K562 (cell line): Measurements from ENCODE around the gene CYSTM1. TPM values are rescaled to one million over a fixed set of nuclear protein-coding genes. Genes with fewer than 3 reads are reported as not detected.

Experiments
- BCL6 ChIP-seq: fragments of 250-450 bp; sonication (Bioruptor Pico); IDR thresholded peaks from 2 replicates; pipeline ENCODE4 v1.4.0; 2020
- CBFB ChIP-seq: sonication (generic); formaldehyde crosslinking; IDR thresholded peaks from 2 replicates; pipeline ENCODE4 v1.4.0; 2020; ENCODE audit warnings: mild to moderate bottlenecking, missing genetic modification reagents
- ETV5 ChIP-seq: sonication (generic); formaldehyde crosslinking; IDR thresholded peaks from 2 replicates; pipeline ENCODE4 v1.4.0; 2020; ENCODE audit warnings: low read depth, mild to moderate bottlenecking, missing genetic modification reagents
- EZH2 ChIP-seq: IDR thresholded peaks from 2 replicates; pipeline ENCODE4 v1.6.1; 2012; ENCODE audit warnings: low read depth, mild to moderate bottlenecking, inconsistent platforms, low read length, borderline replicate concordance
- KLF1 ChIP-seq: fragments of 450-650 bp; IDR thresholded peaks from 2 replicates; pipeline ENCODE4 v1.6.1; 2016; ENCODE audit warnings: missing genetic modification characterization, missing compliant biosample characterization
- PCBP2 ChIP-seq: fragments of 200-400 bp; formaldehyde crosslinking; IDR thresholded peaks from 2 replicates; pipeline ENCODE4 v1.6.1; 2018; ENCODE audit warnings: low read length, low read depth, mild to moderate bottlenecking, moderate library complexity; ENCODE audit not compliant: poor library complexity, severe bottlenecking
- PREB ChIP-seq: sonication (generic); formaldehyde crosslinking; IDR thresholded peaks from 2 replicates; pipeline ENCODE4 v1.8.1; 2023; ENCODE audit warnings: mild to moderate bottlenecking, missing genetic modification reagents
- SP1 ChIP-seq: sonication (generic); formaldehyde crosslinking; IDR thresholded peaks from 2 replicates; pipeline ENCODE4 v1.8.1; 2022; ENCODE audit warnings: mild to moderate bottlenecking, missing genetic modification reagents
- TSHZ1 ChIP-seq: fragments of 250-450 bp; sonication (Bioruptor Pico); IDR thresholded peaks from 2 replicates; pipeline ENCODE4 v1.4.0; 2020; ENCODE audit warnings: mild to moderate bottlenecking, moderate library complexity
- XRCC5 ChIP-seq: fragments of 200-400 bp; formaldehyde crosslinking; IDR thresholded peaks from 2 replicates; pipeline ENCODE4 v1.6.1; 2017; ENCODE audit warnings: low read depth, mild to moderate bottlenecking, low read length
- ZNF212 ChIP-seq: fragments of 450-650 bp; formaldehyde crosslinking; IDR thresholded peaks from 2 replicates; pipeline ENCODE4 v1.4.0; 2020; ENCODE audit warnings: mild to moderate bottlenecking
- ZNF407 ChIP-seq: fragments of 450-650 bp; IDR thresholded peaks from 2 replicates; pipeline ENCODE4 v1.6.1; 2016; ENCODE audit warnings: low read depth
- ZNF449 ChIP-seq: fragments of 250-450 bp; sonication (Bioruptor Pico); IDR thresholded peaks from 2 replicates; pipeline ENCODE4 v1.8.0; 2022; ENCODE audit warnings: moderate library complexity, mild to moderate bottlenecking, inconsistent platforms
- polyA plus RNA-seq, 8 experiments: library from polyadenylated mRNA; depleted of rRNA in 4 of 8; stranded (reverse) in 5 of 8; unstranded in 3 of 8; fragments of >200 nt; fragmentation: Nextera tagmentation in 2 of 8; fragmentation: Illumina TruSeq in 1 of 8; extraction: Ambion mirVana in 2 of 8; extraction: Trizol in 1 of 8; gene quantifications; 2 replicates each; pipeline versions ENCODE4 v1.2.1 to v1.2.3, GENCODE V29; 2011 to 2014; ENCODE audit warnings: inconsistent platforms in 1 of 8, missing spikeins in 1 of 8
- total RNA-seq, 7 experiments: library from RNA; depleted of rRNA in 6 of 7; stranded (reverse); fragments of >200 nt in 6 of 7; fragmentation: Illumina TruSeq in 2 of 7; extraction: Trizol in 2 of 7; gene quantifications; 2 replicates each; pipeline versions ENCODE4 v1.2.1 to v1.2.3, GENCODE V29; 2011 to 2021; ENCODE audit warnings: low replicate concordance in 1 of 7

The CYSTM1 gene
- total and polyA plus RNA-seq, 9 of the 15 experiments (the other 6 are each of a cell fraction or from before 2014, with no cell fraction given), result 76.1 to 422 (median 108) TPM

GRCh38 chr5:140217299-140218026 is 42.5 kb downstream of the CYSTM1 start (continued):
- TF ChIP-seq ZNF407, result no peak
- no peak; the same call in 1 of the 2 replicates for TF ChIP-seq EZH2
- TF ChIP-seq ZNF212 (CRISPR knock-in tag), result no peak
- TF ChIP-seq PREB (CRISPR knock-in tag), result no peak
- TF ChIP-seq SP1, result no peak
- TF ChIP-seq CBFB, result no peak
- no peak for TF ChIP-seq TSHZ1
- TF ChIP-seq ZNF449 (CRISPR knock-in tag), result no peak
- no peak for TF ChIP-seq PCBP2
- no peak for TF ChIP-seq KLF1
- no peak for TF ChIP-seq ETV5
- no peak for TF ChIP-seq BCL6 (CRISPR knock-in tag)
- no peak for TF ChIP-seq XRCC5
